Fibroblast of skin of left biceps (primary cell): Measurements from ENCODE around the gene SLC45A1.
"Not testable (repeated sequence)": the region's sequence is repeated elsewhere in the genome, so short reads cannot be mapped to it uniquely, and the experiment has no call there.

ENCODE experiments used
- DNase-seq, 2 experiments: peaks; one replicate each; pipeline ENCODE4 v3.0.0-alpha.2; 2013; ENCODE audit warnings: low read depth in 2 of 2

SLC45A1 gene

GRCh38 chr1:8317647-8318381, at the start of gene SLC45A1:
Gene SLC45A1 (plus strand): TSS chr1:8318114. CDS start chr1:8324330, 6,216 bp downstream.
- peak in 1 of 2 experiments; percentile 19 for DNase-seq

DNA sequence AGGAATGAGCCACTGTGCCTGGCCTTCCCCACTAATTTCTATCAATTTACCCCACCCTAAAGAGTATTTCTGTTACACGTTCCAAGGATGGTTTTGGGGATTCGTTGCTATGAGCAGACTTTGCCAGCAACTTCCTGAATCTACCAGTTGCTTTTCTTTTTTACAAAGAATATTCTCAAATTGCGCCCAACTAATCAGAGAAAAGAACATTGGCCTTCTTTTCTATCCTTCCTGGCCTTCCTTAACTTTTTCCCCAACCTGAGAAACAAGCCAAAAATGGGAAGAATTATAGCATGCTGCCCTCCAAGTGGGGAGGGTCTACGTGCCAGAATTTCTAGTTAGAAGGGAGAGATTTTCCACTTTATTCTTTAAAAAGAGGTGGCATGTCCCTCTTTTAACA, 44.9 kb upstream of the SLC45A1 start:
- DNase-seq, result no peak

DNA sequence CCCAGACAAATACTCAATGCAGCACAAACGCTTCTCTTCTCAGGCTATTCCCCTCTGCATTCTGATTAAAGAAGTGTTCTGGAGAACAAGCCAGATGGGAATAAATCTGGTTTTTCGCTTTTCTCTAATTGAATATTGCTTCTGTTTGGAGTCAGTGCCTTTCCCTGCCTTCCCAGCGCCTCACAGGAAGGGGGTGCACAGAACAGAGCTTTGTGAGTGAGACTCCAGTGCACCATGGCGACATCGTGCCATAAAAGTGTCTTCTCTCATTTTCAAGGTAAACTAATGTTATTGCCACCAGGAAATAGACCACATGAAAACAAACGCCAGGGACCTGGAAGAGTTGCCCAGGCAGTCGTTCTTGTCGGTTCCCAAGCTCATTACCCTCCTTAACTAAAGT, 43.6 kb upstream of the SLC45A1 start:
- no peak for DNase-seq

DNA sequence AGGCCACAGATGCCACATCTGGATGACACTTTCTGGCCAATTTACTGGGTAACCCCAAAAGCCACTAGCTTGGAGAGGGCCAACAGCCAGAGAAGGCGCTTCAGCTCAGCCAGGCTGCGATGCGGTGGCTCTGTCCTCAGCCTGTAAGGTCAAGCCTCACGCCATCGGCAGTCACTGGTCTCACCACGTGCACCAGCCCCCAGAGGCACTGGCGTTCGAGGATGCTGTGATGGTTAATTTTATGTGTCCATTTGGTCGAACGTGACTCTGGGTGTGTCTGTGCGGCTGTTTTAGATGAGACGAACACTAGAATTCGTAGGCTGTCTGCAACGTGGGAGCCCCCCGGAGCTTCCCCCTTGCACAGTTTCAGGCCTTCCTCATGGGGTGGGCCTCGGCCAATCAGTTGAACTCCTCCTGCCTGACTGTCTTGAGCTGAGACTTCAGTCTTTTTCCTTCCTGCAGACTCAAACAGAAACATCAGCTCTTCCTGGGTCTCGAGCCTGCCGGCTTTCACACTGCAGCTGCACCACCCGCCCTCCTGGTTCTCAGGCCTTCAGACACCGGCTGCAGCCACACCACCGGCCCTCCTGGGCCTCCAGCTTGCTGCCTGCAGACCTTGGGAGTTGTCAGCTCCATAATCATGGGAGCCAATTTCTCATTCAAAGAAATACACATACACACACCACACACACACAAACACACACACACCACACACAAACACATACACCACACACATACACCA, 41.6 kb upstream of the SLC45A1 start:
- DNase-seq, result no peak

GRCh38 chr1:8276932-8277331, 41.0 kb upstream of the SLC45A1 start:
- DNase-seq, result no peak

DNA sequence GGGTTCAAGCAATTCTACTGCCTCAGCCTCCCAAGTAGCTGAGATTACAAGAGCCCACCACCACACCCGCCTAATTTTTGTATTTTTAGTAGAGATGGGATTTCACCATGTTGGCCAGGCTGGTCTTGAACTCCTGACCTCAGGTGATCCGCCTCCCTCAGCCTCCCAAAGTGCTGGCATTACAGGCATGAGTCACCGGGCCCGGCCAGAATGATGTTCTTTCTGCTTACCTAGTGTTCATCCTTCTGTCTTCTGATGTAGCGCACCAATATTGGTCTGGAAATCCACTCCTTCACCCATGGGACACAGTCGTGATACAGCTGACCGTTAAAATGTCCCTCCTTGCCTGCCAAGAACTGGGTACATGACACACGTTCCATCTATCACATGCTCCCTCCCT, 39.2 kb upstream of the SLC45A1 start:
- not testable (repeated sequence) for DNase-seq

- no peak for DNase-seq
Observed at GRCh38 chr1:8281843-8282509, 35.9 kb upstream of the SLC45A1 start.

DNA sequence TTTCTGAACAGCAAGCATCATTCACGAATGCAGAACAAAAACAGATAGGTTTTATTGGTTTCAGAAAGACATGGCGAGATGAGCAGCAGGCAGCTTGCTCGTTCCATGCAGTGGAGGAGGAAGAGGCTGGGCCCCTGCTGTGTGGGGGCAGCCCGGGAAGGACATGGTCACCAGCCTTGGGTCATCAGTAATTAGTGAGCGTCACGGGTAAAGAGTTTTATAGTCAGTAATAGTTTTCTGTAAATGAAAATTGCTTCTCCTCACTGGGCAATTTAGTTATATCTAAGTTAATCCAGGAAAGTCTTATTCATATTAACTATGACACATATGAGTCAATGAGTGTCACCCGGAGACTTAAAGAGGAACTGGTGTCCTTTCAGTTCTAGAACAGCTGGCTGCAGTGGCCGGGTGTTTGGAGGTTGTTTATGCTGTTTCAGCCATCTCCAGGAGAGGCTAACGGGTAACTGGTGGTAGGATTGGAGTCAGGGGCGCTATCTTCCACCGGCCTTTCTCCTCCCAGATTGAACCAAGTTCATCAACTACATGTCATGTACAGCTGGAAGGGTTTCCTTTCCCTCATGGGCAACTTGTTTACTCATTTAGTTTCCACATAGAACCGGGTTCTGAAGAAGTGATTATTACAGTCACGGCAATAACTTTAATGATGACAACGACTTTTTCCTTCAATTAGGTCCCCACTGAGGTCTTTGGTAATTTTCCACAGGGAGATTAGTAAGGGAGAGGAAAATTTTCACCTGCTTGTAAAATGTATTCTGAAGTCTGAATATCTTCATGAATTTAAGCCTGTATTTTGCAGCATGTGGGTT, 34.6 kb upstream of the SLC45A1 start:
- DNase-seq, result no peak

- DNase-seq, result no peak
Observed at GRCh38 chr1:8284127-8284526, 33.8 kb upstream of the SLC45A1 start.

DNA sequence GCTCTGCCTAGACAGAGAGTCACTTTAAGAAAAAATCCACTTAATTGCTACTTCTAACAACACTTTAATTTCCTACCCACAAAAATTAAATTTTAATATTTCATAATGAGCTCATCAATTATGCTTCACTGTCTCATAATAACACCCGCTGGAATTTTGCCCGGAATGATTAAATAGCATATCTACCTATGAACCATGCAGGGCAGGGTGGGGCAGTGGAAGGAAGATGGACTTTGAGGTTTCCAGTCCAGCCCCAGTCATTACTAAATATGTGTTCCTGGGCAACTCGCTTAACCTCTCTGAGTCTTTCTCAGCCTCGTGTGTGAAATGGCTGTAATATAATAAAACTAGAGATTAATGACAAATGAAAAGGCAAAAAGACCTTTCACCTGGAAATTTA, 32.8 kb upstream of the SLC45A1 start:
- DNase-seq, result no peak

DNA sequence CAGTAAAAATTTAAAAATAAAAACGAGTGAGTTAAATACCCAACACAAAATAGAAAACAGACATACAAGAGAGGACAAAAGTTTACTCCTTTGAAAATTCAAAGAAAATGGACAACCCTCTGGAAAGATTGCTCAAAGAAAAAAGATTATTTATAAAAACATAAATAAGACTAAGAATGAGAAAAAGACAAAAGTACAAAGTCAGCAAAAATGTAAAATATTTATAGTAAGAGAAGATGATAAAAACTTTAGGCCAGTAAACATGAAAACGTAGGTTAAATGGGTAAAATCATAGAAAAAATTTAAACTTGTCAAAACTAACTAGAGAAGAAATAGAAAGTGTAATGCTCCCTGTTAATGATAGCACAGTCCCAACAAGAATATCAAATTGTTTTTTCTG, 31.9 kb upstream of the SLC45A1 start:
- no peak for DNase-seq

DNA sequence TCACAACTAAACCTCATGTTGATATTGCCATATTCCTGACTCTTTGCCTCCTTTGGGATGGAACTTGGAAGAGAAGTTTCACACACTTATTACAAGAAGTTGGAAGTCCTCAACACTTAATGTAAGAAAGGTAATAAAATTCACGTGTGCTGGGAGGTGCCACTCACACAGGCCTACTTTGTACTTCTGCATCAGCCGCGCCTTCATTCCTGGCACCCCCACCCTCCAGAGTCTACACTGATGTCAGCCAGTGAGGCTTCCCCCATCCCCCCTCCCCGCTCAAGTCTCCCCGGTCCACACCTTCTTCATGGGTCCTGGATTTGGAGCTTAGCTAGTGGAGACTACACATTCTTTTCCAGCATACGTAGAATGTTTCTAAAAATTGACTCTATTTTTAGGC, 24.8 kb upstream of the SLC45A1 start:
- no peak for DNase-seq

- no peak for DNase-seq
Observed at GRCh38 chr1:8293641-8294169, 24.2 kb upstream of the SLC45A1 start.

- DNase-seq, result no peak
Observed at GRCh38 chr1:8294170-8294697, 23.7 kb upstream of the SLC45A1 start.

GRCh38 chr1:8297245-8297644, 20.7 kb upstream of the SLC45A1 start:
- DNase-seq, result no peak

DNA sequence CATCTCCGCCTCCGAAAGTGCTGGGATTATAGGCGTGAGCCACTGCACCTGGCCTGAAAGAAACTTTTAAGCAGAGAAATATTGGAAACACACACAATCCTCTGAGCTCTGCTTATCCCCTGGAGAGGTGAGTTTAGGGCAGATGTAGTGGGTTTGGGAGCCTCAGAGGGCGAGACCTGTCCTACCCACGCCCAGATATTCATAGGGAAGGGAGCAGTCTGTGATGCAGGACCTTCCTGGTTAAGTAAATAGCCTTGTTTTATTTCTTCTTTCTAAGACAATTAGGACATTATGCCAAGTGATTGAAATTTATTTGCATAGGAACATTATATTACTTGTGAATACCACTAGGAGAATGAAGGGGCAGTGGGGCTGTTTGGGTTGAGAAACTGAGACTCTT, 18.0 kb upstream of the SLC45A1 start:
- DNase-seq, result no peak

DNA sequence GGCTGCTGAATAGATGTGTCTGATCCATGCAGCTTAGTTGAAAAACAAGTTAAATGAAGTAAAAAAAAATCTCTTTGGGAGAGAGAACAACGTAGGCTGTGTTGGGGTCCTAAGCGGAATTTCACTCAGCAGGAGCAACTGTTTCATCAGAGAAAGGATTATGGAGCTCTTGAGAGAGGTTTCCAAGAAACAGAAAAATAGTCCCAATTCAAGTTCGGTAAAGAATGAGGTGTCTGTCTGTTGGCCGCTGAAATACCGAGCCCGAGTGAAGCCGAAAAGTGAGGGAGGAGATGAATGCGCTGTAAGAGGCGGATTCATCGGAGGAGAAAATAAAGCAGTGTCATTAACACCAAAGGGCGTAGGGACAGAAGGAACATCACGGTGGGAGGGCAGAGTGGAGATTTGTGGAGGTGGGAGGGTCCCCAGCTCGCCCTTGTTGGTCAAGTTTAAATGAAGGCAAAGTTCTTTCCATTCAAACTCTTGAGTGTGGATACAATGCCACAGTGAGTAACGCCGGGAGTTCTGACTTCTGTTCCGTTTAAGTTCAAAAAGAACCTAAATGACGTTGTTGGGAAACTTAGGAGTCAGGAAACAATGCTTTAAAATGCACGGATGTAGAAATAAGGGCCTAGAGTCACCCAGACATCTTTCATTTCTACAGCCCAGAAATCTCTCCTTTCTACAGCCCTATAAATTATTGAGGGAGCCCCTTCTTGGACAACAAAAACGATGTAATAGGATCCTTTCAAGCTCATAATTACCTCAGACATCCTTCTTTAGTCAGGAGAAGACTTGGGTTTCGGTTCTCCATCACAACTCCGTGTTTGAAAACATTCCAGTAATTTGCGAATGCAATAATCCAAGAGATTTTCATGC, 15.6 kb upstream of the SLC45A1 start:
- no peak for DNase-seq

DNA sequence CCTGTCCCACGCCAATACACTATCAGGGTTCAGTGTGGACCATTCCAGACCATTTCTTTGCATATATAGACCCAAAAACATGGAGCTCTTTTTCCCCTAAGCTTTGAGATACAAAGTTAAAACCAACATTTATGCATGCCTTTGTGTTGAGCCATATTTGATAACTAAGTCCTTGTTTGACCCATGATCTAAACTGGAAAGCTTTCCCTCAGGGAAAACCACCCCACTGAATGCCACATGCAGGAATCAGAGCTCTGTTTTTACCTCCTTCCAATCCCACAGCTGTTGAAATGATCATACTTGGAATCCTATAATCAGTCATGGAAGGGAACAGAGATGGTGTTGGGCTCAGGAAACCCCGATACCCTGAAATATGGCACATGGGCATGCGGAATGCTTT, 14.8 kb upstream of the SLC45A1 start:
- DNase-seq, result peak; percentile 11 to 20

DNA sequence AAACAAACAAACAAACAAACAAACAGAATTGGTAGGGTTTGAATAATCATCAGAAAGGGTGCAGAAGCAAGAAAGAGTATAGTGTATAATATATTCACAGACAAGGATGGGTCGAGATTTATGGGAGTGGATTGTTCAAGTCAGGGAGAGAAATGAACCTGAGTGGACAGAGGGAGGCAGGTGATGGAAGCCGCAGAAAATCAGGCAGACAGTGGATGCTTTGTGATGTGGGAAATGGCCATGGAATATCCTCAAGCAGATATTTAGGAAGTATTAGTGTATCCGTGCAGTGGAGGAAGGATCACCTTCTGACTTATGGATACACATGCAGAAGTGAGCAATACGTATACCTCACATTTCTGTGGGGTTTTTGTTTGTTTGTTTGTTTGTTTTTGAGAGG, 14.0 kb upstream of the SLC45A1 start:
- DNase-seq, result no peak

- no peak for DNase-seq
Observed at GRCh38 chr1:8307628-8308027, 10.3 kb upstream of the SLC45A1 start.
